ENCODE results near the gene SMPD3.

Gene SMPD3

DNA sequence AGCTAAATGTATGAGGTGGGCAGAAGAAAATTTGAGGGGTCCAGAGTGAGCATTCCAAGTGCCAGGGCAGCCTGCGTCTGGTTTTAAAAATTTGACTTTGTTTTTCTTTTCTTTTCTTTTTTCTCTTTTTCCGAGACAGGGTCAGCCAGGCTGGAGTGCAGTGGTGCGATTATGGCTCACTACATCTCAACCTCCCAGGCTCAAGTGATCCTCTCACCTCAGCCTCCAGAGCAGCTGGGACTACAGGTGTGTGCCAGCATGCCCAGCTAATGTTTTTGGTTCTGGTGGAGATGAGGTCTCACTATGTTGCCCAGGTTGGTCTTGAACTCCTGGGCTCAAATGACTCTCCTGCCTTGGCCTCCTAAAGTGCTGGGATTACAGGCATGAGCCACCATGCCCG is 15.6 kb downstream of the SMPD3 start:
- no peak for FAIRE-seq

DNA sequence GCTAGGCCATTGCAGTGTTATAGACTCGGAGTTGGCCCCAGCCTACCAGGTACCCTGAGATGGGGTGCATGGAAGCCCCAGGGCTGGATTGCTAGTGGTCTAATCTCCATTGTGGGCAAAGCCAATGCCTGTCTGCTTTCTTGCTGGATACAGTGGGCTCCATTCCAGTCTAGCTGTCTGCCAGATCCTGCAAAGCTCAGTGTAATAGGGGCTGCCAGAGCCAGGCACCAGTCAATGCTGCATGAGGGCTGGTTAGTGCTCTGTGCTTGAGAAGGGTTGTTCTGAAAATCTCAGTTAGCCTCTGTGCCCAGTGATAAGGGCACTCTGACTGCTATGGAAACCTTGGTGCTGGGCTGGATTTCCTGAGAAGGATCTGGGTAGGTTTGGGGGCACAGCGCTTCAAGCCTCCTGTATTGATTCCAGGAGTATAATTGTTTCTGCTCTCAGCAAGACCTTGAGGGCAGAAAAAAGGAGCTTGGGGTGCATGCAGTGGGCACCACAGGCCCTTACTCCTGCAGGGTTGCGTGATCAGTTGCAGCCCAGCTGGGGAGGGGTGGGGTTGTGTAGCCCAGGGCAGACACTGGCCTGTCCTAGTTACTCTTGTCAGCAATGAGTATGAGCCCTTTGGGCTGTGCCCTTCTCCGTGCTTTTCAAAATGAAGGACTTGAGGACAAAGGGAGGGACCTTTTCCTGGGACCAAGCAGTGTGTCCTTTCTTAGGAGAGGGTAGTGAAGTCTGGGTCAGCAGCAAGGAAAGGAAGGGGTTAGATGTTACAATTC is 19.0 kb downstream of the SMPD3 start:
- no peak for FAIRE-seq

DNA sequence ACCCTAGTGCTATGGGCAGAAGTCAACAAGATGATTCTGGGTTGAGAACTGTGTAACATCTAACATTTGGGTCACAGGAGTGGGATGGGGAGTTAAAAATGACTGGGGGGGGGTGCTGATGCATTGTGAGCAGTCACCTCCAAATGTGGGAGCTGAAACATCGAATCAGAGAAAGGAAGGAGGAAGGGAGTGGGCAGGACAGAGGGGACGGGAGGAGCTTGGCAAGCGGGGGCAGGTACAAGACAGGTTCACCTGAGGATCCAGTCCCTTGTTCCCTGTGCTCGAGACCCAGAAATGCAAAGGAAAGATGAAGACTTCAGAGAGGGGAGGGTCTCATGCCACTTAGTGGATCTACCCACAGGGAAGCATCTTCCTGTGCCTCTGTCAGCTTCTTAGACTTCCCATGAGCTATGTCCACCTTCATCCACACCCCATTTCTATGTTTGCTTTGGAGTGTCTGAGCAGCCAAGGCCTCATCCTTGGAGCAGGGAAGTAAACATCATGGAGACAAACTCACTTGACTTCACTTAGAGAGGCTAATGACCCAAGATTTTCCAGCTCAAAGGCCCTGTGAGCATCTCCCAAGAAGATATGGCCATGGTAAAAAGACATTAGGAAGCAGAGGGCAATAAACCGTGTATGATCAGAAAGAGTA is 20.5 kb downstream of the SMPD3 start:
- FAIRE-seq: no peak

DNA sequence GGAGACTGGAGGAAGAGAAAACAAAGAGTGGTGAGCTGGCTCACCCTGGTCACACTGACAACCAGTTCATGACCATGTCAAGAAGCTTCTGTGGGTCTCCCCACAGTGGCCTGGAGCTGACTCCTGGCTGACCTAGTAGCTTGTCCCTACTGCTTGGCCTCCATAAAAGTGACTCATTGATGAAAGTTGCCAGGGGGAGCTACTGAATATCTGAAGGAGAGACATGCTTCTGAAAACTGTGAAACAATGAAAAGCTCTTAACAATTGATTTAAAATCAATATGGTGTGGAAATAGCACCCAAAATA is 22.0 kb downstream of the SMPD3 start:
- no peak for FAIRE-seq

DNA sequence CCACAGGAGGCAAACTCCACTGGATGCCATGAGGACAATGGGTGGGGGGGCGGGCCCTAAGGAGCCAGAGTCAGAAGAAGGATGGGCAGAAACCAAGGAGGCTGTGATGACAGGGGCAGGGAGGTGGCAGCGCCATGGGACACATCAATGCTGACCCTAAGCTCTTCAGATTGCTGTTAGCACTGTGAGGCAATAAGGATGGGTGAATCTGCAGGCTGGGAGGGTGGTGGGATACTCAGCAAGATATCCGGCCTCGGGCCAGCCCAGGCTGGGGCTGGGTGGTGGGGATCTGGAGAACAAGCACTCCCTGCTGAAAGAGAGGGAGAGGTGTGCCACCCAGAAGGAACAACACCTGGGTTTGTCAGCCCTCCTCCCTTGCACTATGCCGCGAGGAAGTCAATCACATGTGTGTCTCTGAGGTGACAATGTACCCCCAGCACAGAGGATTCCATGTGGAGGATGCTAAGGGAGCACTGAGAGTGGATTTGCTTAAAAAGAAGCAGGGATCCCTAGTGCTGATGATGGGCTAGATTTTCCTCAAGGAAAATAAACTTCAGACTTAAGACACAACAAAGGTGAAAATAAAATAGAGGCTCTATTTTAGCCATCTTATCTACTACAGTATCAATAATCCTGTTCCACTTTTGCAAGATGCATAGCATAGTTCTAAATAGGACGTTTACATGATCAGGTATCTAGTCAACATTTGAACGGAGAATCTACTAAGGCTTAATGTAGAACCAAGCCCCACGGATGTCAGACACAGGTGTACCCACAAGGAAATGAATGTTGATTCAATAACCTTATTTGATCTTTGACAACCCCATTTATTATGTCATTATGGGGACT is 22.6 kb downstream of the SMPD3 start:
- FAIRE-seq: no peak

DNA sequence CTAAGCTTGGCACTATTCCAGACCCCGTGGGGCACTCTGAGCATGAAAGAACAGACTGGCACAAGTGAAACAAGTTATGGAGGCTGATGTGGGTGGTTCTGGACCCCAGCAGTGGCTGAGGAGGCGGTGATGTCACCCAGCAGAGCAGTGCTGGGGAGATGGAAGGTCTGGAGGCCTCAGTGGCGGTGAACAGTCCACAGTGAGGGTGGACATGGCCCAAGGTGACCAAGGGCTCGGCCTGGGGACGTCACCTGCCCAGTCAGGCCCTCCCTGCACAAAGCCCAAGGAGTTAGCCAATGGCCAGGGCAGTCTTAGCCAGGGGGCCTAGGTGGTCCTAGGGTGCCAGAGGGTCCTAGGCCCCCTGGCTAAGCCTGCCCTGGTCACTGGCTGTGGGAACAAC is 24.5 kb downstream of the SMPD3 start:
- FAIRE-seq: no peak

DNA sequence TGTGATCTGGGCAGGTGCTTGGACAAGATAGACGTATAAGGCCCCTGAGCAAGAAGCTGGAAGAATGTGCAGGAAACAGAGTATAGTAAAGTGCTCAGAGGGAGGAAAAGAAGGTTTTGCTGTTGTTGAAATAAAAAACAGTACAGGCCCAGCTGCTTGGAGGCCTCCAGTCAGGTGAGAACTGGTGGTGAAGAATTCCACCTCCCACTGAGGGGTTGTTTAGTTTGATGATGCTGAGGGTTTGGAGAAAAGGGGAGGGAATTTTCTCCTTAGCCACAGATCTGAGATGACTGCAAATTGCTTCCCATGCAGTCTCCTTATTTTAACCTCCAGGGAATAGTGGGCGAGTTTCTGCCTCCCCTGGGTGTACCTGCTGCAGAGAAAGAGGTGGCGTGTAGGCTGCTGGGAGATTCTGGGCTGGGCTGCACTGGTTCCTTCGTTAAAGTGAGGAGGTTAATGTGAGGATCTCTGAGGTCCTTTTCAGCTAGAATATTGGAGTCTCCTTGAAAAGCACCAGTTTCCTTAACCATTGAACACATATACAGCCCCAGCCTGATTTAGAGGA is 25.8 kb downstream of the SMPD3 start:
- FAIRE-seq: no peak

DNA sequence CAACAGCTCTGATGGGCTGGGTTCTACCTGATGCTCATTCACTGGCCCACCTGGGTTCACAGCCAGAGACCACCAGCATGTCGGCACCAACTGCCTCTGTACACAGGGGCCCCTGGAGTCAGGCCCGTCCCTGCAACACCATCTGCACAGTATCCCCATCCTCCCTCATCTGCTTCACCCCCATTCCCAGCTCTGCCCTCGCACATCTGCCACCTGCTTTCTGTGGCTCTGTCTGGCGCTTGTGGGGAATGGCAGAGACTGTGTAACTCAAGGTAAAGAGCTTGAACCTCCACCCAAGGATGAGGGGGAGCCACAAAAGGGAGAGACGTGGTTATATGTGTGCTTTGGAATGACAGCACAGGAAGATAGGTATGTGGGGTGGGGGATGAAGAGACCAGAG is 27.2 kb downstream of the SMPD3 start:
- FAIRE-seq: no peak

DNA sequence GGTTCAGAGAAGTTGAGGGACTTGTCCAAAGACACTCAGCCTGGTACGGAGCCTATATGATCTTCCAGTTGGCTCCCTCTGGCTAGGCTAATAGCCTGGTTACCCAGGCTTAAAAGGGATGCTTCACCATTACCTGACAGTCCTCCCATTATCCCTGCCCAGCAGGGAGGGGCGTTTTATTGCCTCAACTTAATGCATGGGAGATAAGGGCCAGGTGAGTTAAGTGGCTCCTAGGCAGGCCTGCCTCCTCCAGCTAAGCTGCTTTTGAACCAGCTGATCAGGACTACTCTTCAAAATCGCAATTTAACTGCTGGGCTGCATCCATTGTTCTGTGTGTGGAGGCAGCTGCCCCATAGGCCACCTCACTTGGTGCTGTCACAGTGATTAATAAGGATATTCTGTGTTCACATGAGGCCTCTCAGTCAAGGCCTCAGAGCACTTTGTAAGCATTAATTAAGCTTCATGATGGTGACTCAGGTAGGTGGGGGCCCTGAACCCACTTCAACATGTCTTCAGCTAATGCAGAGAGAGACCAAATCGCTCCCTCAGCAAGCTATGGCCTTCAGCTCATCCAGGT is 27.9 kb downstream of the SMPD3 start:
- FAIRE-seq: no peak

DNA sequence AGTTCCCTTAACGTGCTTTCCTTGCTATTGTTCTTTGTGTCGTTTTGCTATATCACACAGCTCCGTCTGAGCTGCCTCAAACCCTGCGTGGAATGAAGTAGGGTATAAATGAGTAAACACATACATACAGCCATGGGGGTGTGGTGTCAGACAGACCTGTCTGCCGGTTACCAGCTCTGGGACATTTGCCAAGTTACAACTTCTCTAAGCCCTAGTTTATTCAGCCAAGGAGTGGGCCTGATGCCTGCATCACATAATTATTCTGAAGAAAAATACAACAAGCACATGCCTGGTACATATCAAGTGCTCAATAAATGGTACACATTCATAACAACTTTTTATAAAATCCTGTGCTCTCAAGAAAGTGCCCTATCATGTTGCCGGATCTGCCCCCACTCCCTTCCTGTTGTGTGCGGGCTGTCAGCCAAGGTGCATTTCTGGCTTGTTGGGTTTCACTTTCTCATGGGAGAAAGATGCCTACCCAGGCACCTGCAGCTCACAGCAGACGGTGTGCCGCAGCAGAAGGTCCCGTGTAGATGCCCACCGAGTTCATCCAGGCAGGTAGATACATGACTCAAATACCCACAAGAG is 30.5 kb downstream of the SMPD3 start:
- no peak for FAIRE-seq

DNA sequence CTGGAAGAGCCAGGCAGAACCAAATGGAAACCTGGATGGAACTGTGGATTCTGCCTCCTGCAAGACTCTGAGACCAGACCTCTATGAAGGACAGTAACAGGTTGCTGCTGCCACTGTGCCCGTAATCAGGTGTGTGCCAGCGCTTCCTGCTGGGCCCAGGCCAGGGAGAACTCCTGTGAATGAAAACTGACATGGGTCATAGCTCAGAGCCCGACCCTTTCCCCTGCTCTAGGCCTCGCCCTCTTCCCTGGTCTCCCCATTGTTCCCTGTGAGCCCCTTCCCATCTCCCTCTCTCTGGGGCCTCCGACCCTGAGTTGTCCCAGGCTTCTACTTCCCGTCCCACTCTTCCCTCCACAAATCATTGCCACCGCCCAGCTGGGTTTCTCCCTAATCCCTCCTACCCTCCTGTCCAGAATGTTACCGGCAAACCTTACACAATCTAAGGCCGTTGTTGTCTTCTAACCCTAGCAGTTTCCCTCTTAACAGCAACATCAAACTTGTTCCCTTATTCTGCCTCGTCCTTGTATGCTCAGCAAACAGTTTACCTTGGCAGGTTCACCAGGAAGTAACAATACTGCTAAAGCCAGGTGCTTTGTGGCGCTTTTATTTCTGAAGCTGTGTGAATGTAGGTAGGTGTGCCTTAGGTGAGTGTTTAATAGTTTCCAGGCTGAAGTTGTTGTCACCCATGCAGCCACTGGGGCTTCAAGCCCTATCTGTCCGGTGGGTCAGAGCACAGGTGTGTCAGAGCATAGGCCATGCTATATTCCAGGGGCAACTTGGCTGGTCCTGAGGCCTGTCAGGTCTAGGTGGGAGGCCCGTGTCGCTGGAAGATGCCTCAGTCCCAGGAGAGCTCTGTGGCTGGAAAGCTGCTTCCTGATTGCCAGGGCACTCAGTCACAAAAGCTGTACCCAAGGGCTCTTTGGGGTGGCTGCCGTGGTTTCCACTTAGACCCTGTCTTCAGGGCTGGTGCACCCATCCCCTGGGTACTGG is 32.0 kb downstream of the SMPD3 start:
- no peak for FAIRE-seq

DNA sequence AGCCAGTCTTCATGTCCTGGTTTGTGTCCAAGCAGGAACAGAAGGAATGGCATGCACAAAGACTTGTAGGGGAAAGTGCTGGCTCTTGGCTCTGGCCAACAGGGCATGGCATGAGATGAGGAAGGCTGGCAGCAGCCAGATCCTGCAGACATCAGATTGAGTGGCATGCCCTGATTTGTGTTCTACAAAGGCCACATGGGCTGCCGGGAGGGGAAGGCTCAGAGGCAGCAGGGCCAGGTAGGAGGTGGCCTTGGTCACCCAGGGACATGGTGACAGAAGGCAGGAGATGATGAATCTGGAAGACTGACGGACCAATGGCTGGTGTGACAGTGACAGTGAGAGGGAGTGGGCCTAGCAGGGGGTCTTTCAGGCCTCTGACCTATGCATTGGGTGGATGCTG is 33.7 kb downstream of the SMPD3 start:
- FAIRE-seq: no peak

DNA sequence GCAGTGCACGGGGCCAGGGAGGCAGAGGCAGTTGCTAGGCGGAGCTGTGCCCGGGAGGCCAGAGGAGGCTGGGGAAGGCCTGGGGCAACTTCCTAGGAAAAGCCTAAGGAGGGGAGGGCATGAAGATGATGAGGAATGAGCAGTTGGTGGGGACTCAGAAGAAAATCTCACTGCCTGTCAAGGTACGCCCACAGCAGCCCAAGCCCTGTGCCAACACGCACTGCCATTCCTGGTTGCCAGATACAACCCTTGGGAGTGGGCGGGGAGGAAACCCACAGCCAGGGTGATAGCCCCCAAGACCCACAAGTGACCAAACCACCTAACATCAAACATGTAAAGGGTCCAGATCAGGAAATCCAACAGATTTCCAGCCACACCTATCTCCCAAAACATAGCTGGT is 36.2 kb downstream of the SMPD3 start:
- no peak for FAIRE-seq

DNA sequence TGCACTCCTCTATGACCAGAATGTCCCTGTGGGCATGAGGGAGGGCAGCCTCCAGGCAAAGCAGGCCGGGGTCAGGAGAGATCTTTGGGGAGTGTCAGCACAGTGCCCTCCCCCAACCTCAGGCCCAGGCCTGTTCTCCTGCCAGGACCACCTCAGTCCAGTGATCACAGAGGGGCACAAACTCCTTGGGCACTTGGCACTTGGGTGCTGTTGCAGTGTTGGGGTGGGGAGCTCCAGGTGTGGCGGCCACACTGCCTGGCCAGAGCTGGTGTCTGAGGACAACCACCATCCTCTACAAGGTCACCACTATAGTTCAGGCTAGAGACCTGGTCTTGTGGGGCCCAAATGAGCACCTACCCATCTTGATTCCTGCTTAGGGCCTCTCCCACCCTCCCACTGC is 37.2 kb downstream of the SMPD3 start:
- no peak for FAIRE-seq

DNA sequence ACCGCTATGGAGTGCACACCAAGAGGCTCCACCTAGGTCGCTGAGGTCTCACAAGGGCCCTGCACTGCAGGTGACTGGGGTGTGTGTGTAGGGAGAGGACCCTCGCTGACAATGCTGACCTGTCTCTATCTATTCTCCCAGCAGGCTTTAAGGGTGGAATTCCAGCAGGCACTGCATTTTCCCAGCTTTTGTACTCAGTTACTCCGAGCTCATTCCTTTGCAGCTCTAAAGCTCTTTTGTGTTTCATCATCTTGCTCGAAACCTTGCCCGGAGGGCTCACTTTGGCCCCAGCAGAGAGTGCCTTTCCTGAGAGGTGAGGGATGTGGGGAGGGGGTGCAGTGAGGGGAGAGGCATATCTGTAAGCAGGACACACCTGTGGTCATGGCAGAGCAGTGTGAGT is 39.3 kb downstream of the SMPD3 start:
- no peak for FAIRE-seq

DNA sequence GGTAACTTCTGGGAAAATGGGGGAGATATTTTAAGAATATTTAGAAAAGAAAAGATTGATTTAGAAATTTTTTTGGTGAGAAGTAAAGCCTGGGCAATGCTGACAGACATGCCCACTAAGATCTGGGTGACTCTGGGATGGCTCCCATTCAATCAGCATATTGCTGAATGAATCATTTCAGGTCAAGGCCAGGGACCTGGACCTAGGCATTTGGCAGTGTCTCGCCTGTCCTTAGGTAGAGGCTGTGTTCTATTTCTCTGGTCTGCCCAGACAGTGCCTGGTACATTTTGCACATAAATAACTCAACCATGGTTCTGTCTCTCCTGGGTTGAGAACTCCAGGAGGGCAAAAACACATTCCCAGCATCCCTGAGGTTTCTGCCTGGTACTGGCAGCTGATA is 39.9 kb downstream of the SMPD3 start:
- no peak for FAIRE-seq

DNA sequence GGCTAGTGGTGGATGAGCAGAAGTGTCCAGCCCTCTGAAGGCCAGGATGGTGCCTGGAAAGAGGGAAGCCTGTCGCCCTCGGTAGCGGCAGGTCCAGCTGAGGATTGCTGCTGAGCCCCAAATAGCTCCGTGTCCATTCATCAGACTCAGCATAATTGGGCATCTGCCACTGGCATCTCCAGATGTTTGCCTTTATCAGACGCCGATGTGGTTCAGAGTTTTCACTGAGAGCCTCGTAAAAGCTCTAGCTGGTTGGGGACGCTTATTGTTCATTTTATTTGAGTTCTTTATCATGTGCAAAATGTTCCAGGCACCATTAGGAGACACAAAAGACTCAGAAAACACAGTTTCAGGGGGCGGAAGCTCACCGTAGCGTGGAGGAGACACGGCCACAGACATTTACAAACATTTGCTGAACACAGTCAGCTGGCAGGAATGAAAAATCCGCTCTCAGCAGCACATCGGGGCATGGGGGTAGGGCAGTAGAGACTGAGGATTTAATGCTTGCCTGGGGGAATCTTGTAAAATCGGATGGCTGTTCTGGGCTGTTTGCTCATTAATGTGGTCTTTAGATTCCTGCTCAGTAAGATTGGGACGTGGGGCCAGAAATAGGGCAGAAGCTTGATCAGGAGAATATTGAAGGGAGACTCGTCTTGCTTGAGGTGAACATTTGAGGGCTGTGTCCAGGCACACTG is 41.7 kb downstream of the SMPD3 start:
- FAIRE-seq: no peak

DNA sequence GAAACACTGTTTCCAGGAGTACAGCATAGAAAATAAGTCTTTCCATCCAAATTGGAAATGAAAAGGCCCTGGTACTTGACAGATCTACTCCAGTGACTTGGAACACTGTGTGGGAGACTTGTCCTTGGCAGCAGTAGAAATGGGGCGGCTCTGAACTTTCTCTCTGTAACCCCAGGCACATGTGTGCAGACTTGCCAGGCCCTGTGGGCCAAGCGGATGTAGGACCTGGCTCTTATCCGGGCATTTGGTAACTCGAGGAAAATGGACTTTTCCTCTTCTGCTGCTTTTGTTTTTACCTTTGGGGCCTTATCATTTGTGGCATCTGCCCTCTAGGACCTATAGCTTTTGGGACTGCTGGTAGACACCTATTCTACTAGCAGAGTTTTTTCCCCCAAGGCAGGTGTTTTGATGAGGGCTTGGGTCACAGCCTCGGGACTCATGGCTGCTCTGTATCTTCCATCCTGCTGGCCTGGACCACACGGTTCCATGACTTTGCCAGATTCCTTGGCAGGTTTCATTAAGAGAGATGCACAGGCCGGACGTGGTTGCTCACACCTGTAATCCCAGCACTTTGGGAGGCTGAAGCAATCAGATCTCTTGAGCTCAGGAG is 43.5 kb downstream of the SMPD3 start:
- no peak for FAIRE-seq

DNA sequence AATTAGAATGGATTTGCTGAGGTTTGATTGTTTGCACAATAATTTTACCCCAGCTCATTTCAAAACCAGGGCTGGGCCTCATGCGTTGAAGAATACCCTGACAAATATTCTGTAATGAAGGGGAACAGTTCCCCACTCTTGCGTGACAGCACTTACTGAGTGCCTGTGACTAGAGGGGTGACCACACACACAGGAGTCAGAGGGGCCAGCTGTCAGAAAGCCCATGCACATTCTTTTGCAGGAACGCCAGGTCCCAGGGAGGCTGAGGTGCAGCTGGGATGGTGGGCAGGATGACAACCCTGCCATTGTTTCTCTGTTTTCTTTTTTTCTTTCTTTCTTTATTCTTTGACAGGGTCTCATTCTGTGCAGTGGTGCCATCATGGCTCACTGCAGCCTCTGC is 44.6 kb downstream of the SMPD3 start:
- no peak for FAIRE-seq

DNA sequence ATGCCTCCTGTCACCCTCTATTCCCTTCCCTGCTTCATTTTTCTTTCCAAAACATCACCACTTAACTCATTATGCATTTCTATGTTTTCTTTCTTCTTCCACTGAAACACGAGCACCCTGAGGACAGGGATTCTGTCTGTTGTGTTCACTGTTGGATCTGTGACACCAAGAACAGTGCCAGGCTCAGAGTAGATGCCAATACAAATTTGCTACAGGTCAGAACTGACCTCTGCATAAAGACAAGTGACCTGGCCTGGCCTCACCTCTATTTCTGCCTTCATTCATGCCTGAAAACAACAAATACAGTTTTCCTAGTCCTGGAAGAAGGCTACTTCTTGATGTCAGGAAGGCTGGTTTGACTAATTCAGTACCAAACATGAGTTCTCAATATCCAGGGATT is 45.1 kb downstream of the SMPD3 start:
- no peak for FAIRE-seq

DNA sequence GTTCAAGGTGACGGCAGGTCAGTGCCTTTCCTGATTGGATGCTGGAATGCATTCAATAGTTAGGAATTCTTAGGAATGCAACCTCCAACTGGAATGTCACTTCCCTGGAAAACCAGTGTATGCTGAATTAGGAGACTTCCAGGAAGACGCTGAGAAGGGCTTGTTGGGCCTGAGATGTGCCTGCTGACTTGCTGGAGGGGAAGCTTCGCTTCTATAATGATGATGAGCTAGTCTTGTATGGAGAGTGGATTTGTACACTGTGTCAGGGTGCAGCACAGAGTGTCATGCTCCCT is 45.6 kb downstream of the SMPD3 start:
- FAIRE-seq: no peak
